Osteoblast (primary cell): ENCODE measurements around the gene NTNG1. TPM values are rescaled to one million over a fixed set of nuclear protein-coding genes. Genes with fewer than 3 reads are reported as not detected.
A peak's percentile ranks its signal among the peaks of the same experiment; 100 is the strongest.
"Not testable (repeated sequence)": the region's sequence is repeated elsewhere in the genome, so short reads cannot be mapped to it uniquely, and the experiment has no call there.

Source experiments
- DNase-seq: peaks from one replicate; pipeline ENCODE4 v3.0.0; 2011; ENCODE audit warnings: low spot score, mixed read lengths; ENCODE audit not compliant: insufficient read length; ENCODE audit errors: missing footprints
- H2AFZ ChIP-seq: 2 replicates; pipeline ENCODE4 v1.6.0; 2011; ENCODE audit warnings: mild to moderate bottlenecking, low read length
- H3K27ac ChIP-seq: 2 replicates; pipeline ENCODE4 v1.5.1; 2011; ENCODE audit warnings: mild to moderate bottlenecking, low read depth, low read length, moderate library complexity
- H3K27me3 ChIP-seq: 2 replicates; pipeline ENCODE4 v1.6.0; 2012; ENCODE audit warnings: mild to moderate bottlenecking, control low read depth, inconsistent platforms, low read length, moderate library complexity; ENCODE audit not compliant: insufficient read depth
- H3K36me3 ChIP-seq: 2 replicates; pipeline ENCODE4 v1.5.1; 2011; ENCODE audit warnings: mild to moderate bottlenecking, low read length, control low read depth, moderate library complexity; ENCODE audit not compliant: insufficient read depth
- H3K4me1 ChIP-seq: 2 replicates; pipeline ENCODE4 v1.5.1; 2011; ENCODE audit warnings: mild to moderate bottlenecking, low read length, control low read depth, moderate library complexity; ENCODE audit not compliant: insufficient read depth
- H3K4me2 ChIP-seq: 2 replicates; pipeline ENCODE4 v1.6.0; 2011; ENCODE audit warnings: mild to moderate bottlenecking, low read length; ENCODE audit not compliant: insufficient read depth
- H3K4me3 ChIP-seq: fragments of 200-600 bp; sonication (generic); 3 replicates; pipeline ENCODE4 v1.5.1; 2012; ENCODE audit warnings: mild to moderate bottlenecking, low read length, inconsistent platforms; ENCODE audit not compliant: insufficient read depth
- H3K79me2 ChIP-seq: 2 replicates; pipeline ENCODE4 v1.6.0; 2012; ENCODE audit warnings: mild to moderate bottlenecking, low read length, control low read depth, inconsistent platforms; ENCODE audit not compliant: insufficient read depth
- H3K9me3 ChIP-seq: 2 replicates; pipeline ENCODE4 v1.5.1; 2011; ENCODE audit warnings: low read depth, low read length, control low read depth
- H4K20me1 ChIP-seq: 2 replicates; pipeline ENCODE4 v1.6.0; 2012; ENCODE audit warnings: mild to moderate bottlenecking, low read length, control low read depth; ENCODE audit not compliant: insufficient read depth
- CTCF ChIP-seq: IDR thresholded peaks from 2 replicates; pipeline ENCODE4 v1.5.1; 2011; ENCODE audit warnings: mild to moderate bottlenecking, low read depth, low read length, moderate library complexity; ENCODE audit errors: extremely low read depth
- total RNA-seq: library from RNA; depleted of rRNA; stranded (reverse); fragments of >200 nt; gene quantifications from 2 replicates; pipeline ENCODE4 v1.2.3, GENCODE V29; 2012

NTNG1 gene
- total RNA-seq: 3.6 and 6.2 TPM in 2 replicates

GRCh38 chr1:107140703-107141490 is at the start of gene NTNG1:
Gene NTNG1, plus strand, starts transcription at chr1:107141039.
- Histone ChIP-seq H3K4me2 (peak within 1 kb of the TSS; percentile 90), H3K27ac (no peak within 1 kb of the TSS), H3K27me3 (no peaks in the 10 kb centered on the region), H3K4me3 (peak within 1 kb of the TSS; percentile 77), H3K4me1 (peaks cover 16% of the 10 kb centered on the region), H4K20me1 (no peaks in the 10 kb centered on the region), H3K36me3 (no peaks in the 10 kb centered on the region), H2AFZ (peak within 1 kb of the TSS; percentile 83), H3K9me3 (no peaks in the 10 kb centered on the region), H3K79me2 (no peaks in the 10 kb centered on the region)
- TF ChIP-seq CTCF: no peak
- DNase-seq: peak; percentile 72

- Histone ChIP-seq H3K4me1 (no peaks in the 10 kb centered on the region), H3K27me3 (no peaks in the 10 kb centered on the region), H3K4me2 (no peak overlapping the region), H3K27ac (no peak overlapping the region), H3K4me3 (no peak overlapping the region), H4K20me1 (no peaks in the 10 kb centered on the region), H3K79me2 (no peaks in the 10 kb centered on the region), H3K36me3 (no peaks in the 10 kb centered on the region), H2AFZ (no peak overlapping the region), H3K9me3 (no peaks in the 10 kb centered on the region)
- no peak for TF ChIP-seq CTCF
- DNase-seq: peak; percentile 9
Observed at GRCh38 chr1:107091418-107091817, 49.4 kb upstream of the NTNG1 start.

- not testable (repeated sequence) for H2AFZ ChIP-seq, H4K20me1 ChIP-seq, H3K4me1 ChIP-seq, H3K9me3 ChIP-seq, H3K27me3 ChIP-seq, H3K27ac ChIP-seq, H3K4me2 ChIP-seq, H3K79me2 ChIP-seq, H3K36me3 ChIP-seq, DNase-seq, H3K4me3 ChIP-seq
Observed at GRCh38 chr1:107093395-107093794, 47.4 kb upstream of the NTNG1 start.

GRCh38 chr1:107095647-107096046 is 45.2 kb upstream of the NTNG1 start:
- Histone ChIP-seq H3K9me3 (no peaks in the 10 kb centered on the region), H3K27ac (no peak overlapping the region), H4K20me1 (no peaks in the 10 kb centered on the region), H3K27me3 (no peaks in the 10 kb centered on the region), H2AFZ (no peak overlapping the region), H3K36me3 (no peaks in the 10 kb centered on the region), H3K79me2 (no peaks in the 10 kb centered on the region), H3K4me2 (no peak overlapping the region), H3K4me3 (no peak overlapping the region), H3K4me1 (no peaks in the 10 kb centered on the region)
- no peak for TF ChIP-seq CTCF
- no peak for DNase-seq
